GM12801 (cell line): ENCODE results near the gene TK1.

Source experiments
- CTCF ChIP-seq: IDR thresholded peaks from one replicate; pipeline ENCODE4 v1.5.1; 2011; ENCODE audit warnings: control low read depth; ENCODE audit not compliant: insufficient read length; ENCODE audit errors: extremely low read depth

Gene TK1

GRCh38 chr17:78186692-78187595 lies at the start of gene TK1, which contains the start of gene AFMID:
TK1 (minus strand) TSS chr17:78187052; CDS start chr17:78186994, 58 bp downstream.
AFMID (plus strand) TSS chr17:78187362; CDS start chr17:78187371, 9 bp downstream.
- TF ChIP-seq CTCF: no peak

- TF ChIP-seq CTCF: no peak
Measured at GRCh38 chr17:78235885-78236284, 49.0 kb upstream of the TK1 start.

GRCh38 chr17:78234261-78234865 lies 47.5 kb upstream of the TK1 start:
- TF ChIP-seq CTCF: no peak

GRCh38 chr17:78233678-78234077 lies 46.8 kb upstream of the TK1 start:
- TF ChIP-seq CTCF: no peak

- no peak for TF ChIP-seq CTCF
Measured at GRCh38 chr17:78232859-78233173, 46.0 kb upstream of the TK1 start.

GRCh38 chr17:78231991-78232858 lies 45.4 kb upstream of the TK1 start:
- no peak for TF ChIP-seq CTCF
